Hippocampal formation (tissue), 2 donors: ENCODE results near the gene YBX3.
A peak's percentile ranks its signal among the peaks of the same experiment; 100 is the strongest.

Experiments
- DNase-seq, 2 donors: peaks; one replicate each; lab custom pipeline; 2025; lab: John Stamatoyannopoulos, UW

The YBX3 gene

DNA sequence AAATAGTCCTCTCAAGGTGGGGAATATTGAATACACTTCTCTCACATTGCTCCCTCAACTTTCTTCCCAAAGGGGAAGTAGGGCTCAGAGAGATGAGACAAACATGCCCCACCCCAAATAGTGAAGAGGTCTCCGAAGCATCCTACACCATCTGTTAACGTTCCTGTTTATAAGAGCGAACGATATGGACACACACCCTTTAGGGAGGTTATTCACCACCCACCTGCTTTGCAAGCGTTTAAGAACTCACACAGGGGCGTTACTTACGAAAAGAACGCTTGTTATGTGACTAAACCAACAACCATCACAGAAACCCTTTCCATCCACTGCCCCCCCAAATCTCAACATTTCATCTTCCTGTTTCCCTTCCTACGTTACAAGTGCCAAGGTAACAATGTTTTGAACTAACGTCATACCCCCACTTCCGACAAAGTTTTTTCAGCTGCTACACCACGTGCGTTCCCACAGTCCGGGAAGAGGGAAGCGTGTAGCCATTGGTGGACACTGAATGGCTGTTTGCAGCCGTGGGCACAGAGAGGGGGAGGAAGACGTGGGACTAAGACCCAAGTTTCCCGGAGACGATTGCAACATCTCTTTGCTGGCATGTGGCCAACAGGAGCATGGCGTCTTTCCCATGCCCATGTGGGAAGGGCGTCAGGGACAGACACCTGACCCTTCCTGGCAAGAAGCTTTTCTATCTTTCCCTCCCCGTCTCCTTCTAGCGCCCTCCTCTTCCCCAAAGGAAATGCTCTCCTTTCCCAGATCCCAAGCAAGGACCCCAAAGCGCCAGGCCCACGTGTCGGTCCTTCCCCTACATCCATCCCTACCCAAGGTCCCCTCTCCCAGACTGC is 1.2 kb downstream of the YBX3 start:
- DNase-seq: peak; percentile 43 to 70

GRCh38 chr12:10720974-10721650 is 2.0 kb downstream of the YBX3 start:
- DNase-seq: no peak

DNA sequence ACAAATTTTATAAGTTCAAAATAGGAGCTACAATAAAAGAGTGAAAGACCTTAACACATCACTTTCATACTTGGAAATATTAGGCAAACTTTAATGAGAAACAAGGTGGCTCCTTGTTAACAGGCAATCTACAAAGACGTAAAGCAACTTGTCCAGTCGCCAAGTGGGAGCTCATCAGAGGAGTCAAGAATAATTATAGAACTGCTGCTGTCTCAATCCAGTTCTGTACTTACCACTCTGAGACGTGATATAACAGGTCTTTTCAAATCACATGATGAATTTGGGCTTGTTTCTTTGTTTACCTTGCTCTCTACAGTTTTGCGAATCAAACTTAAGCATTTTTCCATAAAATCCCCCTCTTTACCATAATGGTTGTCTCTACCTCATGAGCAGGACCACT is 3.6 kb downstream of the YBX3 start:
- DNase-seq: no peak

GRCh38 chr12:10718279-10718821 is 4.8 kb downstream of the YBX3 start:
- DNase-seq: no peak

DNA sequence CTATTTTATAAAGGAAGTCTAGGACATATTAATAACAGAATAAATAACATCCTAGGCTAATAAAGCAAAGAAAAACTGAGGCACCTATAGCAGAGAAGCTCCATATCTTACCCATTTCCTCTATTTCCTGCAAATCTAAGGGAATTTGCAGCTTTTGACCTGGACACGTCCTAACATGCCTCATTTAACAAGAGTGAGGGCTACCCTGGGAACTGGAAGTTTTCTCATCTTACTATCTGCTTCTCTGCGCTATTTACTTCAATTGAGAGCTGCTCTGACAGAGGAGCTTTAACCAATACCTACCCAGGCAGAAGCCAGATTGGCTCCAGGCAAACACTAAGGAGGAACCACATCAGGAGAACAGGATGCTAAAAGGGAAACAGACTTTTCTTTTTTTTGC is 5.7 kb downstream of the YBX3 start:
- DNase-seq: no peak

GRCh38 chr12:10716704-10717315 is 6.3 kb downstream of the YBX3 start:
- no peak for DNase-seq

DNA sequence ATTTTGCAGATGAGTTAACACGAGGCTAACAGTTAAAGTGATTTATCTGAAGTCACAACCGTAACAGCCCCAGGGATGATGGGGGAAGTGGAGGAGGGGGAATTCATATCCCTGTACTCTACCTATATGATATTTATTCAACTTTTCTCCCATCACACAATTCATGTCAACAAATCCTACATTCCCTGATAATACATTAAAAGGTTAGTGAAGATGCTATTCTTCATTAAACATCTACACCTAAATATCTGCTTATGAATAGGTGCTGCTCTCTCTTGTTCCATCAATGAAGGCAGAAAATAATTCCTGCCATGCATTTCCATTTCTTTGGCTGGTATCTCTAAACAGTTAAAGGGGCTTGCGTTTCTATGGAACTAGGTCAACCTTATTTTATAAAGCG is 6.8 kb downstream of the YBX3 start:
- DNase-seq: no peak

DNA sequence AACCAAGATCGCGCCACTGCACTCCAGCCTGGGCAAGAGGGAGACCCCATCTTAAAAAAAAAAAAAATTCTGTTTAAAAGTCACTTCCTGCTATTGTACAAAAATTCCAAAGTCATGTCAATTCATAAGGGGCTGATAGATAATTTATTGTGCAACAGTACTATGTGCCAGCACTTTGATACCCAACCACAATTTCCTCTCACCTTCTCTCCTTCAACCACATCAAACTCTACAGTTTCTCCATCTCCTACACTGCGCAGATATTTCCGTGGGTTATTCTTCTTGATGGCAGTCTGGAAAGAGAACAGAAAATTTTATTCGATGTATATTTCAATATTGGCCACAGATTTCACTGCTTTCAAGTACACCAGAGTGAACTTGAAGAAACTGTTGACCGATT is 7.6 kb downstream of the YBX3 start:
- no peak for DNase-seq

DNA sequence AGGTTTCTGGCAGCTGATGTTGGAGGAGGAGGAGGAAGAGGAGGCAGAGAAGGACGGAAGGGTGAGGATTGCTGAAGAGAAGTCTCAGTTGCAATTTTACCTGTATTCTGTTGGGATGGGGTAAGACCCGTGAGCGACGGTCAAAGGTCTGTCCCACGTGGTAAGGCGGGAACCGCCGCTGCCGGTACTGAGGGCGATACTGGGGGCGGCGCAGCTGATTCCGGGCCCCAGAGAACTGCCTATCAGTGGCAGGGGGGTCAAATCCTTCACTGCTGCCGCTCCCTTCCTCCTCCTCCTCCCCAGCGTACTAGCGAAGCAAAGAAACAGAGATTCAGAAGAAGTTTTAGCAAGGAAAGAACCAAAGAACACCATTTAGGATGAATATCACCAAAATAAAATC is 13.3 kb downstream of the YBX3 start:
- no peak for DNase-seq

GRCh38 chr12:10708862-10709261 is 14.3 kb downstream of the YBX3 start:
- DNase-seq: no peak

DNA sequence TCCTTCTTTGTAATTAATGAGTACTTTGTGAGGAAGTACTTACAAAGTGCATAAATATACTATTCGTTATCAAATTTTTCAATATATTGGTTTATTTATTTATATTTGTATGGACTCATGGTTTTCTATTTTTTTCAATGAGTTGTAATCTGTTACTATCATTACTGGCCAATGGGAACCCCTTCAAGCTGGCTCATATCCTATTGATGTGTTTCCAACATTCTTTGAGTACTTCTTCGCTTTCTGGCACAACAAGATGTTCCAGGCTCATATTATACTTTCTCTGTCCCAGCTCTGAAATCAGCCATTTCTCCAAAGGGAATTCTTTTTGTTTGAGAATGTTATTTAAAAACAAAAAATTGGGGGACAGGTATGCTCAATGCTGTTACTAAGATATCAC is 17.5 kb downstream of the YBX3 start:
- no peak for DNase-seq

- DNase-seq: no peak
Observed at GRCh38 chr12:10701843-10702242, 21.3 kb downstream of the YBX3 start.

- DNase-seq: no peak
Observed at GRCh38 chr12:10701131-10701681, 21.9 kb downstream of the YBX3 start.

DNA sequence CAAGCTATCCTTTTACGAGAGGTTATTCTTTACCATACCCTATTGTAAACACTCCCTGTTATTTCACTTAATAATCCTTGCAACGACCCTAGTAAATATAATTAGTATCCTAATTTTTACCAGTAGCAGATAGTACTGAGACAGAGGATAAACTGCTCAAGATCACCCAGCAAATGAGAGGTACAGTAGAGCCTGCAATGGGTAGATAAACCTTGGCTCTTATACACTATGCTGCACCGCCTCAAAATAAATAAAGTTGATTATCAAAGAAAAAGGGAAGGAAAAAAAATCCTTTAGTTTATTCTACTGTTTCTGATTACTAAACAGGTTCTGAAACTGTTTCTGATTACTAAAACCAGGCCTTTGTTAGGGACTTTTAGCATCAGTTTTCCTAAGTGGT is 22.5 kb downstream of the YBX3 start:
- no peak for DNase-seq

GRCh38 chr12:10697862-10698261 is 25.3 kb downstream of the YBX3 start:
- DNase-seq: no peak

DNA sequence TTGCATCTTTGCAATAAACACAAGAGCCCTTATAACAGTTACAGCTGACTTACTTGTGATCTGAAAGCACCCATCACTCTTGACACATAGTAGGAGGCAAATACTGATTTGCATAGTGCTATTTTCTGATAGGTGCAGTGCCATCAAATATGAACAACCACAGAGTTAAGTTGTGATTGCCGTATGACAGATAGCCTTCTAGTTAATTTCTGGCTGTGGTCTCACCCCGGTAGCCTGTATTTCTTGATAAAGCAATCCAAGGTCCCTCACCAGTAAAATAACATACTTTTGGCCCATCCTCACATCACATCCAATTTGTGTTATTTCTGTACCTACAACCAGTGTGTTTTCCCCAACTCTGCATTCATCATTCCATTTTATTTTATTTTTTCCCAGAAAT is 26.0 kb downstream of the YBX3 start:
- no peak for DNase-seq

DNA sequence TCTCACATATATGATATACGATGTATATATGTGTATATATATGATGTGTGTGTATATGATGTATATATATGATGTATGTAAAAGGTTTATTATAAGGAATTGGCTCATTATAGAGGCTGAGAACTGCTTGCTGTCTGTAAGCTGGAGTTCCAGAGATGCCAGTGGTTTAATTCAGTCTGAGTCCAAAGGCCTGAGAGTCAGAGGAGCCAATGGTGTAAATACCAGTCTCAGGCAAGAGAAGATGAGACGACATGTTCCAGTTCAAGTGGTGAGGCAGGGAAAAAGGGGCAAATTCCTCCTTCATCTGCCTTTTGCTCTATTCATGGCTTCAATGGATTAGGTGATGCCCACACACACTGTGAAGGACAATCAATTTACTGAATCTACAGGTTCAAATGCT is 32.2 kb downstream of the YBX3 start:
- DNase-seq: no peak

DNA sequence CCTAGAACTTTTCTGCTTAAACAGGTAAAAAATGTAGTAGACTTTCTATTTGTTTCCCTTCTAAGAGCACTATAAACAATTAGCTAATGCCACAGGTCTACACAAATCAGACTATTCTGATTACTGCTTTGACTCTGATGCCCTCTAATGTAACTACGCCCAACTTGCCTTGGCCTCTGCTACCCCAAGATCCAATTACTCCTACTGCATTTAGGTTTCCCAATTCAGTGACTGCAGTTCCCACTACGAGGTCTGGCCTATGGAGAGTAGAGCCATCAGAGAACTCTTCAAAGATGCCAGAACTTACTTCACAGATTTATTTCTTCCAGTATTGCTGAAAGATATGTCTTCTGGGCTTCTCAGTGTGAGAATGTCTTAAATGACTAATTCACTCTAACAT is 34.0 kb downstream of the YBX3 start:
- DNase-seq: no peak

GRCh38 chr12:10688042-10688441 is 35.1 kb downstream of the YBX3 start:
- no peak for DNase-seq

DNA sequence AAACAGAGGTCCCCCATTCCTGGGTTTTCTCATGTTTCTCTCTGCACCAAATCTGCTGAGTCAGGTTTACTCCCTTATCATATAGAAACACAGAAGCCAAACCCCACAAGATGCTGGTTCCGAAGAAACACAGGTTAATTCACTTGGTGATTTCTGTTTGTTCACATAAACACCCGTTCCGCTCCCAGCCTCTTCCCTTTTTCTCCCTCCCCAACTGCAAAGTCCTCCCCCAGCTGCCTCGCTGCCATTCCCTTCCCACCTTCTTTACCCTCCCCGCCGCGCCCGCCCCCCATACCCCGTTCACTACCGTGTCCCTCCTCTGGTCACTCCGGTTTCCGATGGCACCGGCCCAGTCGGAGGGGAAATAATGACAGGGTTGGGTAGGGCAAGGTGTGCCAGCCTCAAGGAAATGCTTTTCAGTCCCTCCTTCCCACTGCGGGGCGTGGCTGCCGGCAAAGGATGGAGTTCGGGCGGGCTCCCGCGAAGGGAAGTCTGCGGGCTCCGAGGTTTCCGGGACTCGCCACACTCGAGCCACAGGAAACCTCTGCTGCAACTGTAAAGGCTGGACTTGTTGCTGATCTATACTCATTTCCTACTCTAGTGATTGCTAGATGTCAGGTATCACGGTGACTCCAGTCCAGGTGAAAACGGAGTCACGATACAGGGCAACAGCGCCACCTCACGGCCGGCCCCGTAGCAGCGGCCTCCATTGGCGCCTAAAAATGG is 49.3 kb downstream of the YBX3 start, which contains the start of gene STYK1:
Gene STYK1, minus strand, starts transcription at position 394 of the 726 bp plus-strand sequence. CDS start 39,434 bp downstream, outside the sequence.
- DNase-seq: no peak

- DNase-seq: no peak
Observed at GRCh38 chr12:10672231-10672868, 50.8 kb downstream of the YBX3 start.
